ENCODE measurements around the gene MICAL3. TPM values are rescaled to one million over a fixed set of nuclear protein-coding genes. Genes with fewer than 3 reads are reported as not detected.

MICAL3 gene
- polyA plus RNA-seq, 3 donors, result 0.23 to 0.84 TPM; not detected in 1

DNA sequence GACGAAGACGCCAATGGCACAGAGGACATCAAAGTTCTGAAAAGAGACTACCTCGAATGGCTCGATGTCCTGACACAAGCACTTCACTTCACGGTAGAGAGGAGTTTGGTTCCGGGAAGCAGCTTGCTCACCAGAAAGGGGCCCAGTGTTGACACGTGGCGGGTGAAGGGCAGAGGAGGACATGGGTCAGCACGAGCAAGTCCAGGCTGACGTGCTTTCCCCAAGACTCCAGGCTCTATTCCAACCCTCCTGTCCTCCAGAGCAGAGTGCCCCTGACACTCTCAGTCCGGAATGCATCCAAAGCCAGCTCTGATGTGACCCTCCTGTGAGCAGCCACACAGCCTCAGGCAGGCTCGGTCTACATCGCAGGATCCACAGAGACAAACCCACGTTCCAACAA lies 172.6 kb downstream of the MICAL3 start:
- Histone ChIP-seq H3K9me3 (replicated peaks in 1 of 2; ENCODE audit: control insufficient read depth in 1 of 2, insufficient read depth in 1 of 2, low read length in 2 of 2) (no peaks in the 10 kb centered on the region), H3K36me3 (replicated peaks in 1 of 2; ENCODE audit: control insufficient read depth in 1 of 2, insufficient read depth in 2 of 2, low read length in 2 of 2) (no peaks in the 10 kb centered on the region), H4K20me1 (ENCODE audit: insufficient read depth, low read length) (no peaks in the 10 kb centered on the region), H2AFZ (ENCODE audit: insufficient read depth, low read depth, low read length, poor library complexity, severe bottlenecking) (no peak overlapping the region), H3K27me3 (ENCODE audit: control insufficient read depth in 2 of 2, insufficient read depth in 2 of 2, low read length in 2 of 2) (no peaks in the 10 kb centered on the region), H3K4me3 (replicated peaks in 1 of 3; ENCODE audit: low read depth in 2 of 3, low read length in 3 of 3) (no peak overlapping the region), H3K9ac (ENCODE audit: insufficient read depth, low read length, poor library complexity, severe bottlenecking) (no peak overlapping the region), H3K79me2 (ENCODE audit: insufficient read depth, low read length) (no peaks in the 10 kb centered on the region), H3K27ac (ENCODE audit: low read depth in 1 of 2, low read length in 2 of 2) (no peak overlapping the region), H3K4me2 (replicated peaks; ENCODE audit: extremely low read depth, low read length, poor library complexity, severe bottlenecking) (no peak overlapping the region), H3K4me1 (ENCODE audit: control insufficient read depth in 1 of 2, insufficient read depth in 2 of 2, low read length in 2 of 2) (no peaks in the 10 kb centered on the region)
- no peak for DNase-seq
- H3K27ac Mint-ChIP-seq, result no peak overlapping the region
- H3K27me3 Mint-ChIP-seq (ENCODE audit: low read depth in 3 of 3), result no peaks in the 10 kb centered on the region
- no peaks in the 10 kb centered on the region for H3K9me3 Mint-ChIP-seq
- intact Hi-C loops (cut with micrococcal nuclease), result no loop called here
- no peak overlapping the region for H3K4me3 Mint-ChIP-seq
- 93% methylated on average over 12 of the region's 14 CpGs for WGBS (ENCODE audit: insufficient coverage)
- no peaks in the 10 kb centered on the region for H3K4me1 Mint-ChIP-seq
- H3K36me3 Mint-ChIP-seq, result no peaks in the 10 kb centered on the region
- TF ChIP-seq, protein P1, sequence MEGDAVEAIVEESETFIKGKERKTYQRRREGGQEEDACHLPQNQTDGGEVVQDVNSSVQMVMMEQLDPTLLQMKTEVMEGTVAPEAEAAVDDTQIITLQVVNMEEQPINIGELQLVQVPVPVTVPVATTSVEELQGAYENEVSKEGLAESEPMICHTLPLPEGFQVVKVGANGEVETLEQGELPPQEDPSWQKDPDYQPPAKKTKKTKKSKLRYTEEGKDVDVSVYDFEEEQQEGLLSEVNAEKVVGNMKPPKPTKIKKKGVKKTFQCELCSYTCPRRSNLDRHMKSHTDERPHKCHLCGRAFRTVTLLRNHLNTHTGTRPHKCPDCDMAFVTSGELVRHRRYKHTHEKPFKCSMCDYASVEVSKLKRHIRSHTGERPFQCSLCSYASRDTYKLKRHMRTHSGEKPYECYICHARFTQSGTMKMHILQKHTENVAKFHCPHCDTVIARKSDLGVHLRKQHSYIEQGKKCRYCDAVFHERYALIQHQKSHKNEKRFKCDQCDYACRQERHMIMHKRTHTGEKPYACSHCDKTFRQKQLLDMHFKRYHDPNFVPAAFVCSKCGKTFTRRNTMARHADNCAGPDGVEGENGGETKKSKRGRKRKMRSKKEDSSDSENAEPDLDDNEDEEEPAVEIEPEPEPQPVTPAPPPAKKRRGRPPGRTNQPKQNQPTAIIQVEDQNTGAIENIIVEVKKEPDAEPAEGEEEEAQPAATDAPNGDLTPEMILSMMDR (IDR thresholded peaks at IDR 0.05), result no peak

DNA sequence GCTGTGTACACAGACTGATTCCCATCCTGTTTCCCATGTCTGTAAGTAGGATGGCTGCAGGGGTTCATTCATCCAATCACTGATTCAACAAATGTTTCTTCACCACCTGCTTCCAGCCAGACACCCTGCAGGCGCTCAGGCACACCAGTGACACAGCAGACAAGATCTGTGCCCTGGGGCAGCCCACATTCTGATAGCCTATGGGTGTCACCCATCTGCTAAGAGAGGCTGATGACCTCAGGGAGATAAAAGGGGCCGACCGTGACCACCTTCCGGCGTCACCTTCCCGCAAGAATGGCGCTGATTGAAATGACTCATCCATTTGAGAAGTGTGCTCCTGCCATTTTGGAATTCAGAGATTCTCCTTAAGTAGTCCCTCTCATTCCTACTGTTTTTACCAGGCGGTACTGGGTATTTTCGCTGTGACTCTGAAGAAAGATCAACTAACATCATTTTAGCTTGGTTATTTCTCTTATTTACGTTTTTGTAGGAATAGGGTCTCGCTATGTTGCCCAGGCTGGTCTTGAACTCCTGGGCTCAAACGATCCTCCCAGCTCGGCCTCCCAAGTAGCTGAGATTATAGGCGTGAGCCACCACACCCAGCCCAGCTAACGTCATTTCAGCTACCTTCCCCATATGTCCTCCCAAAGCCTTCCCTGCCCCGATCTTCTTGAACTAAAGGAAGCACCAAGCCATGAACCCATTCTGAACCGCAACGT lies 176.8 kb downstream of the MICAL3 start:
- no peak overlapping the region for H3K4me2 ChIP-seq (replicated peaks; ENCODE audit: extremely low read depth, low read length, poor library complexity, severe bottlenecking)
- H3K27ac Mint-ChIP-seq, result no peak overlapping the region
- no peaks in the 10 kb centered on the region for H3K79me2 ChIP-seq (ENCODE audit: insufficient read depth, low read length)

More for the DNA sequence above, 176.8 kb downstream of the MICAL3 start:
- Histone ChIP-seq H3K27ac (ENCODE audit: low read depth in 1 of 2, low read length in 2 of 2) (no peak overlapping the region), H3K27me3 (ENCODE audit: control insufficient read depth in 2 of 2, insufficient read depth in 2 of 2, low read length in 2 of 2) (no peaks in the 10 kb centered on the region), H4K20me1 (ENCODE audit: insufficient read depth, low read length) (no peaks in the 10 kb centered on the region), H3K36me3 (replicated peaks in 1 of 2; ENCODE audit: control insufficient read depth in 1 of 2, insufficient read depth in 2 of 2, low read length in 2 of 2) (no peaks in the 10 kb centered on the region), H3K4me1 (ENCODE audit: control insufficient read depth in 1 of 2, insufficient read depth in 2 of 2, low read length in 2 of 2) (no peaks in the 10 kb centered on the region), H3K4me3 (replicated peaks in 1 of 3; ENCODE audit: low read depth in 2 of 3, low read length in 3 of 3) (no peak overlapping the region), H3K9me3 (replicated peaks in 1 of 2; ENCODE audit: control insufficient read depth in 1 of 2, insufficient read depth in 1 of 2, low read length in 2 of 2) (no peaks in the 10 kb centered on the region), H2AFZ (ENCODE audit: insufficient read depth, low read depth, low read length, poor library complexity, severe bottlenecking) (no peak overlapping the region), H3K9ac (ENCODE audit: insufficient read depth, low read length, poor library complexity, severe bottlenecking) (no peak overlapping the region)
- 95% methylated on average over 12 of the region's 18 CpGs for WGBS (ENCODE audit: insufficient coverage)
- TF ChIP-seq, protein P1 (IDR thresholded peaks at IDR 0.05), result no peak
- H3K9me3 Mint-ChIP-seq, result no peaks in the 10 kb centered on the region
- no peak for DNase-seq
- intact Hi-C loops (cut with micrococcal nuclease), result no loop called here
- H3K36me3 Mint-ChIP-seq, result no peaks in the 10 kb centered on the region
- H3K4me3 Mint-ChIP-seq, result no peak overlapping the region
- H3K4me1 Mint-ChIP-seq, result peaks cover 2% of the 10 kb centered on the region
- no peaks in the 10 kb centered on the region for H3K27me3 Mint-ChIP-seq (ENCODE audit: low read depth in 3 of 3)

All from CD14-positive monocyte (primary cell).